Keratinocyte (primary cell): ENCODE measurements around the gene AGAP9.

ENCODE experiments used
- EZH2 ChIP-seq: IDR thresholded peaks from one replicate; pipeline ENCODE4 v1.6.1; 2012; ENCODE audit warnings: inconsistent platforms, mild to moderate bottlenecking, low read length, moderate library complexity
- TF ChIP-seq, protein P1 (sequence below), 3 experiments: IDR thresholded peaks in 1 of 3; conservative IDR thresholded peaks in 1 of 3; optimal IDR thresholded peaks in 1 of 3; 2 replicates in 2 of 3; 3 replicates in 1 of 3; pipeline versions ENCODE3 to v1.5.1; 2011; ENCODE audit warnings: low read length in 3 of 3, mild to moderate bottlenecking in 3 of 3, moderate library complexity in 2 of 3, control low read depth in 1 of 3, inconsistent platforms in 1 of 3; ENCODE audit not compliant: insufficient read depth in 2 of 3; ENCODE audit errors: extremely low read depth in 1 of 3

DNA sequence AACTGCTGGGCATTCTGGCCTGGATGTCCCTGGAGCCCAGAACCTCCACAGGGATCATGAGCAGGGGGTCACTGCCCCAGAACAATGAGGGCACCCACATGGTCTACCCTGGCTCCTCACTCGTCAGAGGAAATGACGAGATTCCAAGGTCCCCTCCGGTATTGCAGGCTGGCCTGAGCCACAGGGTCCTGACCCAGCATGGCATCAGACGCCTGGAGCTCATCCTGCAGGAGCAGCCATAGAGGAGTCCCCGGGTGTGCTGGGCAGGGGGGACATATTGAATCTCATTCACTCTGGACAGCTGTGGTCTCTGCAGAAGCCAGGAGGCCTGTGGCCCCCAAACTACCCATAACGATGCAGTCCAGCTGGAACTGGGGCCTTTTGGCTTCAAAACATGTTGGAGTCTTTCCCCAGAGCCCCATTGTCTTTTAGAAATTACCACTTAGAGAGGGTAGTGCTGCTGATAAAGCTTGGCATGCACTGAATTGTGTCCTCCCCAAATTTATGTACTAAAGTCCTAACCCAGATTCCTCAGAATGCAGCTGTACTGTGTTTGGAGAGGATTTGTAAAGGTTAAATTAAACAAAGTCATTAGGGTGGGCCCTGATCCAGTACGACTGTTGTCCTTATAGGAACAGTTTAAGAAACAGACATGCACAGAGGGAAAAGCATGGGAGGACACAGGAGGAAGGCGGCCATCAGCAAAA, 67.2 kb downstream of the AGAP9 start:
- TF ChIP-seq EZH2 = no peak
- TF ChIP-seq, protein P1, sequence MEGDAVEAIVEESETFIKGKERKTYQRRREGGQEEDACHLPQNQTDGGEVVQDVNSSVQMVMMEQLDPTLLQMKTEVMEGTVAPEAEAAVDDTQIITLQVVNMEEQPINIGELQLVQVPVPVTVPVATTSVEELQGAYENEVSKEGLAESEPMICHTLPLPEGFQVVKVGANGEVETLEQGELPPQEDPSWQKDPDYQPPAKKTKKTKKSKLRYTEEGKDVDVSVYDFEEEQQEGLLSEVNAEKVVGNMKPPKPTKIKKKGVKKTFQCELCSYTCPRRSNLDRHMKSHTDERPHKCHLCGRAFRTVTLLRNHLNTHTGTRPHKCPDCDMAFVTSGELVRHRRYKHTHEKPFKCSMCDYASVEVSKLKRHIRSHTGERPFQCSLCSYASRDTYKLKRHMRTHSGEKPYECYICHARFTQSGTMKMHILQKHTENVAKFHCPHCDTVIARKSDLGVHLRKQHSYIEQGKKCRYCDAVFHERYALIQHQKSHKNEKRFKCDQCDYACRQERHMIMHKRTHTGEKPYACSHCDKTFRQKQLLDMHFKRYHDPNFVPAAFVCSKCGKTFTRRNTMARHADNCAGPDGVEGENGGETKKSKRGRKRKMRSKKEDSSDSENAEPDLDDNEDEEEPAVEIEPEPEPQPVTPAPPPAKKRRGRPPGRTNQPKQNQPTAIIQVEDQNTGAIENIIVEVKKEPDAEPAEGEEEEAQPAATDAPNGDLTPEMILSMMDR (optimal IDR thresholded peaks at IDR 0.05 in 1 of 3, IDR thresholded peaks at IDR 0.05 in 1 of 3, conservative IDR thresholded peaks at IDR 0.05 in 1 of 3; ENCODE audit: extremely low read depth in 1 of 3, insufficient read depth in 2 of 3, low read length in 3 of 3) = no peak
